ENCODE data around the gene HIGD2A. TPM values are rescaled to one million over a fixed set of nuclear protein-coding genes. Genes with fewer than 3 reads are reported as not detected.

The HIGD2A gene
- total and polyA plus RNA-seq, 9 of the 15 experiments (the other 6 are each of a cell fraction or from before 2014, with no cell fraction given), result 94.7 to 264 (median 163) TPM

DNA sequence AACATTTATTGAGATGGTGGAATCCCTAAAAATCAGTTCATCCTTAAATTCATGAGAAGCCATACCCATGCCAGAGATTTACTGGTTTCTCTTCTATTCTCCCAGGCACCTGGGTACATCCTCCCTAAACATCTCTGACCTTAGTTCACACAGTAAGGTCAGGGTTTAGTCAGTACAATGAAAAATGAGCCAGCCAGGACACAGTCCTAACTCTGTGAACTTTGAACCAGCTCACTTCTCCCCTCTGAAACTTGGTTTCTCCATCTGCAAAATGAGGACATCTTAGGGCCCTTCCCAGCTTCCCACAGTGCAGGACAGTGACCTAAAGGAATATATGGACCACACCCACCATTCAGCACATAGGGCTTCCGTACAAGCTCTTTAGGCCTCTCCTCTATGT, 2.1 kb upstream of the HIGD2A start:
- Histone ChIP-seq H3K27me3 (ENCODE audit: control insufficient read depth in 2 of 2, insufficient read depth in 2 of 2, low read length in 2 of 2) (no peaks in the 10 kb centered on the region), H3K4me3 (peak overlapping the region; percentile 69), H3K36me3 (ENCODE audit: control insufficient read depth, insufficient read depth, low read length) (peaks cover 81% of the 10 kb centered on the region), H3K27ac (ENCODE audit: extremely low read depth, low read depth, low read length) (no peak overlapping the region), H3K4me2 (ENCODE audit: insufficient read depth, low read length) (peak overlapping the region; percentile 99), H2AFZ (ENCODE audit: low read depth, low read length) (no peak overlapping the region), H3K9me1 (ENCODE audit: control insufficient read depth, insufficient read depth, low read length) (no peaks in the 10 kb centered on the region), H3K9ac (ENCODE audit: insufficient read depth in 1 of 2, low read depth in 2 of 2, low read length in 2 of 2) (peak overlapping the region; percentile 65 to 96; a peak in 3 of 4 replicates), H4K20me1 (replicated peaks; ENCODE audit: control insufficient read depth, insufficient read depth, low read length) (no peaks in the 10 kb centered on the region; the same call in 1 of the 2 replicates), H3K9me3 (replicated peaks; ENCODE audit: control insufficient read depth, insufficient read depth, low read depth, low read length) (no peaks in the 10 kb centered on the region), H3K4me1 (replicated peaks in 1 of 2; ENCODE audit: control insufficient read depth in 2 of 2, insufficient read depth in 2 of 2, low read length in 2 of 2) (peaks cover 6 to 19% of the 10 kb centered on the region in 2 experiments; a peak in 4 of 5 replicates), H3K79me2 (ENCODE audit: control insufficient read depth, insufficient read depth, low read length) (peaks cover 58% of the 10 kb centered on the region)
- intact Hi-C loops (cut with micrococcal nuclease), result no loop called here
- 0% methylated on average over 1 of the region's 1 CpG for WGBS (ENCODE audit: insufficient coverage, low coverage, missing lambda C conversion rate)
- DNase-seq (ENCODE audit: extremely low read depth in 1 of 4, low spot score in 3 of 4) (no peak), FAIRE-seq (no peak), ATAC-seq (no peak)
- TF ChIP-seq MAFF (IDR thresholded peaks at IDR 0.05; ENCODE audit: low read length), result no peak
- TF ChIP-seq U2AF1 (optimal IDR thresholded peaks at IDR 0.05; ENCODE audit: low read depth, low read length), result no peak
- no peak for TF ChIP-seq ZNF695 (CRISPR knock-in tag; IDR thresholded peaks at IDR 0.05)
- TF ChIP-seq CEBPB (tag; IDR thresholded peaks at IDR 0.05), result no peak
- no peak for TF ChIP-seq ZNF174 (CRISPR knock-in tag; IDR thresholded peaks at IDR 0.05)
- TF ChIP-seq PRPF4 (IDR thresholded peaks at IDR 0.05; ENCODE audit: insufficient read depth, low read depth, low read length, poor library complexity, severe bottlenecking), result no peak
- no peak for TF ChIP-seq NRF1 (conservative IDR thresholded peaks at IDR 0.05 in 1 of 2, IDR thresholded peaks at IDR 0.05 in 1 of 2)
- TF ChIP-seq E2F3 (CRISPR knock-in tag; IDR thresholded peaks at IDR 0.05), result no peak
- no peak for TF ChIP-seq RBM39 (optimal IDR thresholded peaks at IDR 0.05; ENCODE audit: low read depth, low read length)
- no peak for TF ChIP-seq RCOR1 (IDR thresholded peaks at IDR 0.05; ENCODE audit: borderline replicate concordance in 1 of 2, low read depth in 2 of 2, low read length in 2 of 2)
- no peak for TF ChIP-seq ZNF76 (CRISPR knock-in tag; IDR thresholded peaks at IDR 0.05; ENCODE audit: borderline replicate concordance)
- BruUV-seq (replicated peaks), result no TSS peak
- ChIA-PET POLR2A (interaction anchor here (1.1 to 2.2 kb wide), 2 partner anchors 9 to 10 kb away, joined by 3 to 12 read pairs; no protein-coding TSS in a partner anchor), CTCF (ENCODE audit: low intra/inter-chr PET ratio) (no interaction called here)
- in situ Hi-C loops (cut with MboI), result no loop called here
